ENCODE measurements around the gene PRKN.
"Not testable (repeated sequence)": the region's sequence is repeated elsewhere in the genome, so short reads cannot be mapped to it uniquely, and the experiment has no call there.

Gene PRKN

DNA sequence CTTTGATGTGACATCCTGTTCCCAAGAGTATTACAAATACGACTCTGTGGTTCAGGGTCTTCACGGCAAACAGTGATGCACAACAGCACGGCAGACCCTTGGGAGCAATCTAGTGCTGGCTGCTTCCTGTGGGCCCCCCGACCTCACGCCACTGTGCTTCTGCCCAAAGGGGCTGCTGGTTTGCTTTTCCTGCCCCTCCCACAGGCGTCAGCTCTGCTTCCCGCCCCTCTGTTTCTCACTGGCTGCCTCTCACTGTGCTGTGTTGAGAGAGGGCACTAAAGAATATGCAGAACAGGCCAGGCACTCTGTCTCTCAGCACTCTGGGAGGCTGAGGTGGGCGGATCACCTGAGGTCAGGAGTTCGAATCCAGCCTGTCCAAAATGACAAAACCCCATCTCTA is 899.2 kb downstream of the PRKN start:
- ATAC-seq: no peak

DNA sequence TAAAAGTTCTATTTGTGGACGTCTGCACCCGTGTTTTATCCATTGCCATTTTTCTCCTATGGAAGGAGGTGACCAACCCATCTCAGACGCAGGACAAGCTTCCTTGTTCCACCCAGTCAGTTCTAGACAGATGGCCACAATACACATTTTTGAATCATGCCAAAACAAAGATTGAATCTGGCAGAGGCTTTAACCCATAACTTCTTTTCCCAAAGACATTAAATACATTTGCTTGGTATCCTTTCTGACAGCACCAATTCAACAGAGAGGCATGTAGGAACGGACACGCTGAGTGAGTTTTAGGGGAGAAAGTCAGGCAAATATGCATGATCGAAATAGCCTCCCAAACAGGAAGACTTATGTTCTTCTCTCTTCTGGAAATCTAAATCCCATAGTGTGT is 901.1 kb downstream of the PRKN start:
- ATAC-seq: no peak

More for the DNA sequence above, 899.2 kb downstream of the PRKN start:
- TF ChIP-seq BACH2 (CRISPR knock-in tag; IDR thresholded peaks at IDR 0.05; ENCODE audit: borderline replicate concordance) (no peak), ZNF565 (CRISPR knock-in tag; conservative IDR thresholded peaks at IDR 0.05; ENCODE audit: low read depth) (no peak), TCF4 (CRISPR knock-in tag; IDR thresholded peaks at IDR 0.05; ENCODE audit: borderline replicate concordance) (no peak), OSR1 (CRISPR knock-in tag; IDR thresholded peaks at IDR 0.05) (no peak), TOX (CRISPR knock-in tag; IDR thresholded peaks at IDR 0.05; ENCODE audit: borderline replicate concordance) (no peak), PPARA (CRISPR knock-in tag; IDR thresholded peaks at IDR 0.05; ENCODE audit: borderline replicate concordance) (no peak)
- TF ChIP-seq, protein P1, sequence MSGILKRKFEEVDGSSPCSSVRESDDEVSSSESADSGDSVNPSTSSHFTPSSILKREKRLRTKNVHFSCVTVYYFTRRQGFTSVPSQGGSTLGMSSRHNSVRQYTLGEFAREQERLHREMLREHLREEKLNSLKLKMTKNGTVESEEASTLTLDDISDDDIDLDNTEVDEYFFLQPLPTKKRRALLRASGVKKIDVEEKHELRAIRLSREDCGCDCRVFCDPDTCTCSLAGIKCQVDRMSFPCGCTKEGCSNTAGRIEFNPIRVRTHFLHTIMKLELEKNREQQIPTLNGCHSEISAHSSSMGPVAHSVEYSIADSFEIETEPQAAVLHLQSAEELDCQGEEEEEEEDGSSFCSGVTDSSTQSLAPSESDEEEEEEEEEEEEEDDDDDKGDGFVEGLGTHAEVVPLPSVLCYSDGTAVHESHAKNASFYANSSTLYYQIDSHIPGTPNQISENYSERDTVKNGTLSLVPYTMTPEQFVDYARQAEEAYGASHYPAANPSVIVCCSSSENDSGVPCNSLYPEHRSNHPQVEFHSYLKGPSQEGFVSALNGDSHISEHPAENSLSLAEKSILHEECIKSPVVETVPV (CRISPR knock-in tag; IDR thresholded peaks at IDR 0.05): no peak
- TF ChIP-seq, protein P2, sequence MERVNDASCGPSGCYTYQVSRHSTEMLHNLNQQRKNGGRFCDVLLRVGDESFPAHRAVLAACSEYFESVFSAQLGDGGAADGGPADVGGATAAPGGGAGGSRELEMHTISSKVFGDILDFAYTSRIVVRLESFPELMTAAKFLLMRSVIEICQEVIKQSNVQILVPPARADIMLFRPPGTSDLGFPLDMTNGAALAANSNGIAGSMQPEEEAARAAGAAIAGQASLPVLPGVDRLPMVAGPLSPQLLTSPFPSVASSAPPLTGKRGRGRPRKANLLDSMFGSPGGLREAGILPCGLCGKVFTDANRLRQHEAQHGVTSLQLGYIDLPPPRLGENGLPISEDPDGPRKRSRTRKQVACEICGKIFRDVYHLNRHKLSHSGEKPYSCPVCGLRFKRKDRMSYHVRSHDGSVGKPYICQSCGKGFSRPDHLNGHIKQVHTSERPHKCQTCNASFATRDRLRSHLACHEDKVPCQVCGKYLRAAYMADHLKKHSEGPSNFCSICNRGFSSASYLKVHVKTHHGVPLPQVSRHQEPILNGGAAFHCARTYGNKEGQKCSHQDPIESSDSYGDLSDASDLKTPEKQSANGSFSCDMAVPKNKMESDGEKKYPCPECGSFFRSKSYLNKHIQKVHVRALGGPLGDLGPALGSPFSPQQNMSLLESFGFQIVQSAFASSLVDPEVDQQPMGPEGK (CRISPR knock-in tag; IDR thresholded peaks at IDR 0.05; ENCODE audit: borderline replicate concordance): no peak

DNA sequence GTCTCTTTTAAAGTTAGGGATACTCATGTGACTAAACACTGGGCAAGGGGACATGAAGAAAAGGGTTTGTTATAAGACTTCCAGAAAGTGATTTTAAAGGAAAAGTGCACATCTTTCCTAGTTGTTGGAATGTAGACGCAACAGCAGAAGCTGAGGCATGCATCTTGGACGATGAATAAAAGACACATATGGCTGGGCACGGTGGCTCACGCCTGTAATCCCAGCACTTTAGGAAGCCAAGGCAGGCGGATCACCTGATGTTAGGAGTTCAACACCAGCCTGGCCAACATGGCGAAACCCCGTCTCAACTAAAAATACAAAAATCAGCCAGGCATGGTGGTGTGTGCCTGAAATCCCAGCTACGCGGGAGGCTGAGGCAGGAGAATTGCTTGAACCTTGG is 905.4 kb downstream of the PRKN start:
- ATAC-seq: not testable (repeated sequence)

More for the DNA sequence above, 901.1 kb downstream of the PRKN start:
- TF ChIP-seq, protein P3, sequence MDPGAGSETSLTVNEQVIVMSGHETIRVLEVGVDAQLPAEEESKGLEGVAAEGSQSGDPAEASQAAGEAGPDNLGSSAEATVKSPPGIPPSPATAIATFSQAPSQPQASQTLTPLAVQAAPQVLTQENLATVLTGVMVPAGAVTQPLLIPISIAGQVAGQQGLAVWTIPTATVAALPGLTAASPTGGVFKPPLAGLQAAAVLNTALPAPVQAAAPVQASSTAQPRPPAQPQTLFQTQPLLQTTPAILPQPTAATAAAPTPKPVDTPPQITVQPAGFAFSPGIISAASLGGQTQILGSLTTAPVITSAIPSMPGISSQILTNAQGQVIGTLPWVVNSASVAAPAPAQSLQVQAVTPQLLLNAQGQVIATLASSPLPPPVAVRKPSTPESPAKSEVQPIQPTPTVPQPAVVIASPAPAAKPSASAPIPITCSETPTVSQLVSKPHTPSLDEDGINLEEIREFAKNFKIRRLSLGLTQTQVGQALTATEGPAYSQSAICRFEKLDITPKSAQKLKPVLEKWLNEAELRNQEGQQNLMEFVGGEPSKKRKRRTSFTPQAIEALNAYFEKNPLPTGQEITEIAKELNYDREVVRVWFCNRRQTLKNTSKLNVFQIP (CRISPR knock-in tag; IDR thresholded peaks at IDR 0.05; ENCODE audit: borderline replicate concordance, low read depth): no peak
- TF ChIP-seq GLIS3 (CRISPR knock-in tag; IDR thresholded peaks at IDR 0.05): no peak
- TF ChIP-seq, protein P4, sequence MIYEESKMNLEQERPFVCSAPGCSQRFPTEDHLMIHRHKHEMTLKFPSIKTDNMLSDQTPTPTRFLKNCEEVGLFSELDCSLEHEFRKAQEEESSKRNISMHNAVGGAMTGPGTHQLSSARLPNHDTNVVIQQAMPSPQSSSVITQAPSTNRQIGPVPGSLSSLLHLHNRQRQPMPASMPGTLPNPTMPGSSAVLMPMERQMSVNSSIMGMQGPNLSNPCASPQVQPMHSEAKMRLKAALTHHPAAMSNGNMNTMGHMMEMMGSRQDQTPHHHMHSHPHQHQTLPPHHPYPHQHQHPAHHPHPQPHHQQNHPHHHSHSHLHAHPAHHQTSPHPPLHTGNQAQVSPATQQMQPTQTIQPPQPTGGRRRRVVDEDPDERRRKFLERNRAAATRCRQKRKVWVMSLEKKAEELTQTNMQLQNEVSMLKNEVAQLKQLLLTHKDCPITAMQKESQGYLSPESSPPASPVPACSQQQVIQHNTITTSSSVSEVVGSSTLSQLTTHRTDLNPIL (CRISPR knock-in tag; IDR thresholded peaks at IDR 0.05; ENCODE audit: low read depth): no peak
- TF ChIP-seq ZNF565 (CRISPR knock-in tag; conservative IDR thresholded peaks at IDR 0.05; ENCODE audit: low read depth): no peak
- no peak for TF ChIP-seq RARB (CRISPR knock-in tag; IDR thresholded peaks at IDR 0.05)
- TF ChIP-seq ESRRG (CRISPR knock-in tag; IDR thresholded peaks at IDR 0.05): no peak
- TF ChIP-seq, protein P2 (CRISPR knock-in tag; IDR thresholded peaks at IDR 0.05; ENCODE audit: borderline replicate concordance): no peak
- no peak for TF ChIP-seq ZNF8 (CRISPR knock-in tag; IDR thresholded peaks at IDR 0.05)
- no peak for TF ChIP-seq ZFP30 (CRISPR knock-in tag; IDR thresholded peaks at IDR 0.05)

DNA sequence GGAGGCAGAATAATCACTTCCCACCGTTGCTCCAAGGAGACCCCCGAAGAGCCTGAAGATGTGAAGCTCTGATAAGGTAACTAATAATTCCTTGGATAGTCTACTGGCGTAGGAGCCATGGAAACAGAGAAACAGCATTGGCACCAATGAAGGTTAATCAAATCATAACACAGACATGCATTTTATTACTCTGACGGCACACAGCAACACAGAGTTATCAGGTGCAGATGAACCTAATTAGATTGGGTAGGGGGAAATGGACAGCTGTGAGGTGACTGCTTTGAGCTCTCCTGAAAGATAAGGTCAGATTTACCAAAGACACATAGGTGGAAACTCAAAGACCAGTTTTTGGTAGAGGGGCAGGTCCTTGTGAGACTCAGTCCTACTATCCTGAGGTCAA is 909.7 kb downstream of the PRKN start:
- TF ChIP-seq ZNF70 (CRISPR knock-in tag; IDR thresholded peaks at IDR 0.05): no peak
- TF ChIP-seq CSDC2 (CRISPR knock-in tag; IDR thresholded peaks at IDR 0.05): no peak

DNA sequence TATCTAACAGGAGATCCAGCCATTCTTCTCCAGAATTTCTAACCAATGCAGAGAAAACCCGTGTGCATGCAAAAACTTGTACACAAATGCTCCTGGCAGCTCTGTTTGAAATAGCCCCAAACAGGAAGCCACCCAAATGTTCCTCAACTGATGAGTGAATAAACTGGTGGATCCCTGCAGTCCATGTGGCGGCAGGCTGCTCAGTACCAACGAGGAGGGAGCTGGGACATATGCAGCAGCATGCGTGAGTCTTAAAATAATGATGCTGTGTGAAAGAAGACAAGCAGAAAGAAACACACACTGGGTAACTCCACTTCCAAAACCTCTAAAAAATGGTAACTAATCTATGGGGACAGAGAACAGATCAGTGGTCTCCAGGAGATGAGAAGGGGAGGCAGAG is 911.6 kb downstream of the PRKN start:
- ATAC-seq: no peak
- no peak for TF ChIP-seq ZFP3 (CRISPR knock-in tag; IDR thresholded peaks at IDR 0.05)
- no peak for TF ChIP-seq TOX (CRISPR knock-in tag; IDR thresholded peaks at IDR 0.05; ENCODE audit: borderline replicate concordance)
- no peak for TF ChIP-seq RARB (CRISPR knock-in tag; IDR thresholded peaks at IDR 0.05)
- TF ChIP-seq ARNTL (CRISPR knock-in tag; IDR thresholded peaks at IDR 0.05; ENCODE audit: borderline replicate concordance, low read depth): no peak
- TF ChIP-seq, protein P5, sequence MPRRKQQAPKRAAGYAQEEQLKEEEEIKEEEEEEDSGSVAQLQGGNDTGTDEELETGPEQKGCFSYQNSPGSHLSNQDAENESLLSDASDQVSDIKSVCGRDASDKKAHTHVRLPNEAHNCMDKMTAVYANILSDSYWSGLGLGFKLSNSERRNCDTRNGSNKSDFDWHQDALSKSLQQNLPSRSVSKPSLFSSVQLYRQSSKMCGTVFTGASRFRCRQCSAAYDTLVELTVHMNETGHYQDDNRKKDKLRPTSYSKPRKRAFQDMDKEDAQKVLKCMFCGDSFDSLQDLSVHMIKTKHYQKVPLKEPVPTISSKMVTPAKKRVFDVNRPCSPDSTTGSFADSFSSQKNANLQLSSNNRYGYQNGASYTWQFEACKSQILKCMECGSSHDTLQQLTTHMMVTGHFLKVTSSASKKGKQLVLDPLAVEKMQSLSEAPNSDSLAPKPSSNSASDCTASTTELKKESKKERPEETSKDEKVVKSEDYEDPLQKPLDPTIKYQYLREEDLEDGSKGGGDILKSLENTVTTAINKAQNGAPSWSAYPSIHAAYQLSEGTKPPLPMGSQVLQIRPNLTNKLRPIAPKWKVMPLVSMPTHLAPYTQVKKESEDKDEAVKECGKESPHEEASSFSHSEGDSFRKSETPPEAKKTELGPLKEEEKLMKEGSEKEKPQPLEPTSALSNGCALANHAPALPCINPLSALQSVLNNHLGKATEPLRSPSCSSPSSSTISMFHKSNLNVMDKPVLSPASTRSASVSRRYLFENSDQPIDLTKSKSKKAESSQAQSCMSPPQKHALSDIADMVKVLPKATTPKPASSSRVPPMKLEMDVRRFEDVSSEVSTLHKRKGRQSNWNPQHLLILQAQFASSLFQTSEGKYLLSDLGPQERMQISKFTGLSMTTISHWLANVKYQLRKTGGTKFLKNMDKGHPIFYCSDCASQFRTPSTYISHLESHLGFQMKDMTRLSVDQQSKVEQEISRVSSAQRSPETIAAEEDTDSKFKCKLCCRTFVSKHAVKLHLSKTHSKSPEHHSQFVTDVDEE (CRISPR knock-in tag; IDR thresholded peaks at IDR 0.05): no peak
- TF ChIP-seq ISL1 (CRISPR knock-in tag; IDR thresholded peaks at IDR 0.05): no peak
- no peak for TF ChIP-seq ZC3H10 (CRISPR knock-in tag; IDR thresholded peaks at IDR 0.05)
- TF ChIP-seq BACH2 (CRISPR knock-in tag; IDR thresholded peaks at IDR 0.05; ENCODE audit: borderline replicate concordance): no peak
- no peak for TF ChIP-seq ZNF70 (CRISPR knock-in tag; IDR thresholded peaks at IDR 0.05)
- no peak for TF ChIP-seq SNAI2 (CRISPR knock-in tag; IDR thresholded peaks at IDR 0.05)
- TF ChIP-seq CSDC2 (CRISPR knock-in tag; IDR thresholded peaks at IDR 0.05): no peak

More for the DNA sequence above, 909.7 kb downstream of the PRKN start:
- no peak for ATAC-seq

Measured in SK-N-SH treated with all-trans-retinoic acid at 6 μM for 48 hours (cell line).